SK-N-SH treated with all-trans-retinoic acid at 6 μM for 48 hours (cell line): ENCODE measurements around the gene C1orf185.

Experiments
- ISL1 ChIP-seq: fragments of 250-450 bp; sonication (Bioruptor Pico); IDR thresholded peaks from 2 replicates; pipeline ENCODE4 v2.1.2; 2022; ENCODE audit warnings: mild to moderate bottlenecking, moderate library complexity
- TOX ChIP-seq: fragments of 250-450 bp; sonication (Bioruptor Pico); IDR thresholded peaks from 2 replicates; pipeline ENCODE4 v1.8.0; 2021; ENCODE audit warnings: mild to moderate bottlenecking, moderate library complexity, borderline replicate concordance
- ZFP30 ChIP-seq: fragments of 450-650 bp; formaldehyde crosslinking; IDR thresholded peaks from 2 replicates; pipeline ENCODE4 v1.5.0; 2022; ENCODE audit warnings: mild to moderate bottlenecking, moderate library complexity

DNA sequence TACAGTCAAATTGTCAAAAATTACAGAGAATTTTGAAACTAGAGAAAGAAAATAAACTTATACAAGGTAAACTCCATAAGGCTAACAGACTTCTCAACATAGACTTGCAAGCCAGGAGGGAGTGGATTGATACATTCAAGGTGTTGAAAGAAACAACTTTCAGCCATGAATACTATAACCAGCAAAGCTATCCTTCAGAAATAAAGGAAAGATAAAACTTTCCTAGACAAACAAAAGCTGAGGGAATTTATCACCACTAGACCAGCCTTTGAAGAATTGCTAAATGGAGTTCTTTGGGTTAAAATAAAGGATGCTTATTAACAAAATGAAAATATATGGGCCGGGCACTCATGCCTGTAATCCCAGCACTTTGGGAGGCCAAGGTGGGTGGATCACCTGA is 52.7 kb downstream of the C1orf185 start:
- no peak for TF ChIP-seq ISL1 (CRISPR knock-in tag)
- TF ChIP-seq TOX: no peak
- TF ChIP-seq ZFP30 (CRISPR knock-in tag): no peak
